Parathyroid adenoma (tissue), 2 donors: ENCODE data around the gene SWI5.

Experiments used
- H2AFZ ChIP-seq: fragments of 300-600 bp; sonication (generic); one replicate; pipeline ENCODE4 v1.7.0; 2017; ENCODE audit warnings: antibody characterized with exemption, mild to moderate bottlenecking
- H3K27ac ChIP-seq: fragments of 300-600 bp; sonication (generic); one replicate; pipeline ENCODE4 v1.7.0; 2017
- H3K27me3 ChIP-seq: fragments of 300-600 bp; sonication (generic); one replicate; pipeline ENCODE4 v1.7.0; 2017; ENCODE audit warnings: low read length; ENCODE audit not compliant: control insufficient read depth, insufficient read depth
- H3K36me3 ChIP-seq: fragments of 300-600 bp; sonication (generic); one replicate; pipeline ENCODE4 v1.7.0; 2017; ENCODE audit warnings: low read length; ENCODE audit not compliant: control insufficient read depth, insufficient read depth
- H3K4me1 ChIP-seq: fragments of 300-600 bp; sonication (generic); one replicate; pipeline ENCODE4 v1.7.0; 2017; ENCODE audit warnings: control low read depth
- H3K4me2 ChIP-seq: fragments of 300-600 bp; sonication (generic); one replicate; pipeline ENCODE4 v1.7.0; 2017; ENCODE audit warnings: low read length
- H3K4me3 ChIP-seq: fragments of 300-600 bp; sonication (generic); one replicate; pipeline ENCODE4 v1.7.0; 2017; ENCODE audit warnings: low read depth, low read length
- H3K79me2 ChIP-seq: fragments of 300-600 bp; sonication (generic); one replicate; pipeline ENCODE4 v1.7.0; 2017; ENCODE audit warnings: control low read depth
- H3K9ac ChIP-seq: fragments of 300-600 bp; sonication (generic); one replicate; pipeline ENCODE4 v1.7.0; 2017; ENCODE audit warnings: mild to moderate bottlenecking
- H3K9me3 ChIP-seq: fragments of 300-600 bp; sonication (generic); one replicate; pipeline ENCODE4 v1.7.0; 2017; ENCODE audit warnings: low read length; ENCODE audit not compliant: control insufficient read depth
- TF ChIP-seq, protein P1 (sequence below): fragments of 300-600 bp; sonication (generic); IDR thresholded peaks from one replicate; pipeline ENCODE4 v1.7.0; 2017; ENCODE audit warnings: antibody characterized with exemption, mild to moderate bottlenecking
- donor health status: primary hyperparathyroidism.

SWI5 gene

DNA sequence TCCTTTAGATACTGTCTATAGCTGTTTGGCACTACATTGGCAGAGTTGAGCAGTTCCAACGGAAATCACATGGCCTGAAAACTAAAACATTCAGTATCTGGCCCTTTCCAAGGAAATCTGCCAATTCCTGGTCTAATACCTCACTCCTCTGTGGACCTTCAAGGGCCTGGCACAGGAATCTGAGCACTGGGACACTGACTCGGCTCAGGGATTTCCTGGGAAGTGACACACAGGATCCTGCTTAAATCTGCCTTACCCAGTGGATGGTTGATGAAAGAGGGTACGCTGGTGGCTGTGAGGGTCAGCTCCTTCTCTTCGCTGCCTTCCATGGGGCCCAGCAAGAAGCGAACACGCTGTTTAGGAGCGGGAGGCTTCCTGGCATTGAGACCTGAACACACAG, 45.3 kb downstream of the SWI5 start:
- H3K79me2 ChIP-seq, result peaks cover 8% of the 10 kb centered on the region
- TF ChIP-seq, protein P1, sequence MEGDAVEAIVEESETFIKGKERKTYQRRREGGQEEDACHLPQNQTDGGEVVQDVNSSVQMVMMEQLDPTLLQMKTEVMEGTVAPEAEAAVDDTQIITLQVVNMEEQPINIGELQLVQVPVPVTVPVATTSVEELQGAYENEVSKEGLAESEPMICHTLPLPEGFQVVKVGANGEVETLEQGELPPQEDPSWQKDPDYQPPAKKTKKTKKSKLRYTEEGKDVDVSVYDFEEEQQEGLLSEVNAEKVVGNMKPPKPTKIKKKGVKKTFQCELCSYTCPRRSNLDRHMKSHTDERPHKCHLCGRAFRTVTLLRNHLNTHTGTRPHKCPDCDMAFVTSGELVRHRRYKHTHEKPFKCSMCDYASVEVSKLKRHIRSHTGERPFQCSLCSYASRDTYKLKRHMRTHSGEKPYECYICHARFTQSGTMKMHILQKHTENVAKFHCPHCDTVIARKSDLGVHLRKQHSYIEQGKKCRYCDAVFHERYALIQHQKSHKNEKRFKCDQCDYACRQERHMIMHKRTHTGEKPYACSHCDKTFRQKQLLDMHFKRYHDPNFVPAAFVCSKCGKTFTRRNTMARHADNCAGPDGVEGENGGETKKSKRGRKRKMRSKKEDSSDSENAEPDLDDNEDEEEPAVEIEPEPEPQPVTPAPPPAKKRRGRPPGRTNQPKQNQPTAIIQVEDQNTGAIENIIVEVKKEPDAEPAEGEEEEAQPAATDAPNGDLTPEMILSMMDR, result no peak
- H3K4me1 ChIP-seq, result peaks cover 2% of the 10 kb centered on the region
- H3K4me2 ChIP-seq, result peak overlapping the region; percentile 75
- no peaks in the 10 kb centered on the region for H3K27me3 ChIP-seq
- H3K4me3 ChIP-seq, result peak overlapping the region; percentile 98
- H3K27ac ChIP-seq, result no peak overlapping the region
- H3K9ac ChIP-seq, result no peak overlapping the region
- H2AFZ ChIP-seq, result no peak overlapping the region
- no peaks in the 10 kb centered on the region for H3K36me3 ChIP-seq
- H3K9me3 ChIP-seq, result no peaks in the 10 kb centered on the region

DNA sequence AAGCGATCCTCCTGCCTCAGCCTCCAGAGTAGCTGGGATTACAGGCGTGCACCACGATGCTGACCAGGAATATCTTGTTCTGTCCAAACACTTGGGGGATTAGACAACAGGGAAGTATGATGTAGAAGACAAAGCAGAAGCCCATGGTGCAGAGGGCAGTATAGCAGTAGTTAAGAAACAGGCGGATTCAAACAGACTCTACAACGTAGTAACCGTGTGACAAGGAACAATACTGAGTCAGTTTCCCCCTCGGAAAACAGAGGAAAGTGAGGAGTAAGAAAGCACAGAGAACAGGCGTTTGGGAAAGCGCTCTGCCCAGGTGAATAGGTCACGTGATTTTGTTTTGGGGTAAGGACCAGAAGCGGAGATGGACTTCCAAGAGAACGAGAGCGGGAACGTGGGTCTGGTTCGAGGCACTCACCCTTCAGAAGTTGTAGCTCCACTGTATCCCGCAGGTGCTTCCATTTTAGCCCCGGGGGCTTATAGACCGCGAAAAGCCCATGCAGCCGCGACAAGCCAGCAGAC, 45.9 kb downstream of the SWI5 start:
- H3K4me3 ChIP-seq, result peak overlapping the region; percentile 98
- H3K36me3 ChIP-seq, result no peaks in the 10 kb centered on the region
- H2AFZ ChIP-seq, result peak overlapping the region; percentile 57
- H3K9ac ChIP-seq, result no peak overlapping the region
- TF ChIP-seq, protein P1, result no peak
- H3K79me2 ChIP-seq, result peaks cover 8% of the 10 kb centered on the region
- H3K9me3 ChIP-seq, result no peaks in the 10 kb centered on the region
- H3K4me2 ChIP-seq, result peak overlapping the region; percentile 75
- H3K4me1 ChIP-seq, result peaks cover 2% of the 10 kb centered on the region
- peak overlapping the region; percentile 90 for H3K27ac ChIP-seq
- H3K27me3 ChIP-seq, result no peaks in the 10 kb centered on the region

DNA sequence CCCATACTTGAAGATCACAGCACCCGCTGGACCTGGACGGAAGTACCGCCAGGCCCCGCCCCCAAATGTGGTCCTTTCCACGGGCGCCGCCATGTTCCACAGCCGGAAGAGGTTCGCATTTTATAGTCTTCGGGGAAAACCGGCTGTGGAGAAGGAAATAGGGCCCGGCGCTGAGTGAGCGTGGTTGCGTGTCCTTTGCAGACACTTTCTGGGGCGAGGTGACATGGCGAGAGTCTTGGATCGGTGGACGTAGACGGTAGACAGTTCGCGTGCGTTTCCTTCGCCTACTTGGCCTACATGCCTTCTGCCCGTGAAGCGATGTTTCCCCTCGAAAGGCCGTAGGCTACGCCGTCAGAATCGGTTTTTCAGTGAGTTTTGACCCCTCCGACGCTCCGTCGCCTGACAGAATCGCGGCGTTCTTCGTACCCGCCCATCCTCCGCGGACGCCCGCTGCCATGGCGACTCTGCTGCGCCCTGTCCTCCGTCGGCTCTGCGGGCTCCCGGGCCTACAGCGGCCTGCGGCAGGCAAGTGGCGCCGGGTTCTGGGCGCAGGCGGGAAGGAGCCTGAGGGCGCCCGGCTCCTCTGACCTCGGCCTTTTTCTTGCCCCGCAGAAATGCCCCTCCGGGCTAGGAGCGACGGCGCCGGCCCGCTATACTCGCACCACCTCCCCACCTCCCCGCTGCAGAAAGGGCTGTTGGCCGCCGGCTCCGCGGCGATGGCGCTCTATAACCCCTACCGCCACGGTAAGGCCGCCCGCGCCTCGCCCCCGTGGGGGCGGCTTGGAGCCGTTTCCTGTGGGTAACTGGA, 46.5 kb downstream of the SWI5 start, which contains the start of the genes COQ4 and TRUB2:
Gene COQ4 (plus strand): TSS at position 436 of the 808 bp plus-strand sequence. CDS start 20 bp downstream, at position 456.
Gene TRUB2 (minus strand): TSS at position 44 of the 808 bp plus-strand sequence. CDS start 39 bp downstream, at position 5.
- peak within 1 kb of the TSS; percentile 98 for H3K4me3 ChIP-seq
- no peaks in the 10 kb centered on the region for H3K9me3 ChIP-seq
- peaks cover 8% of the 10 kb centered on the region for H3K79me2 ChIP-seq
- H3K4me1 ChIP-seq, result peaks cover 2% of the 10 kb centered on the region
- H3K4me2 ChIP-seq, result peak within 1 kb of the TSS; percentile 75
- TF ChIP-seq, protein P1, result no peak
- peak within 1 kb of the TSS; percentile 57 for H2AFZ ChIP-seq
- peak within 1 kb of the TSS; percentile 90 for H3K27ac ChIP-seq
- no peaks in the 10 kb centered on the region for H3K27me3 ChIP-seq
- no peak within 1 kb of the TSS for H3K9ac ChIP-seq
- H3K36me3 ChIP-seq, result no peaks in the 10 kb centered on the region

DNA sequence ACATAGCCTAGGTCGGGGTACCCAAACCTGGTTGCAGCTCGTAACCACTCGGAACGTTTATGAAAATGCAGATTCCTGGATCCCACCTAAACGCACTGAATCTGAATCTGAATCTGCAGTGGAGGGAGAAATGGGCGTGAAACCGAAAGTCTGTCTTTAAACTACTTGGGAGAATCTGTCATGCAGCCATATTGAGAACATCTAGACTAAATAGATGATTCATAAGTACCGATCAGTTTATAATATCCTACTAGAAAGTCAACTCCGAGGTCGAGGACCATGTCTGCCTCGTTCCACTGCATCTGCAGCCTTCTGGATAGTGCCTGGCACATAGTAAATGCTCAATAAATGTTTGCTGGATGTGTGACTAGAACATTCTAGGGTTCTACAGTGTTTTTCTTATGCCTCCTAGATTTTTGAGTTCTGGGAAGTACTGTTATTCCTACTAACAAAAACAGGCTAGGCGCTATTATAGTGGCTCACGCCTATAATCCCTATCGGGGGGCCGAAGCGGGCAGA, 47.2 kb downstream of the SWI5 start:
- Histone ChIP-seq H3K4me2 (peak overlapping the region; percentile 75), H2AFZ (peak overlapping the region; percentile 57), H3K27ac (no peak overlapping the region), H3K4me3 (peak overlapping the region; percentile 98), H3K79me2 (peaks cover 8% of the 10 kb centered on the region), H3K9ac (no peak overlapping the region), H3K27me3 (no peaks in the 10 kb centered on the region), H3K9me3 (no peaks in the 10 kb centered on the region), H3K36me3 (no peaks in the 10 kb centered on the region), H3K4me1 (peaks cover 2% of the 10 kb centered on the region)
- TF ChIP-seq, protein P1, result no peak
